K562 (cell line): ENCODE measurements around the gene GMPR. TPM values are rescaled to one million over a fixed set of nuclear protein-coding genes. Genes with fewer than 3 reads are reported as not detected.

Source experiments
- ATAC-seq: fragments of 200-7000 bp; cut with Tn5 transposase; 3 replicates; pipeline ENCODE4 v1.9.1; 2020; ENCODE audit warnings: moderate library complexity
- BruUV-seq: library from RNA; stranded (reverse); fragments of 400-500 nt; replicated peaks from 2 replicates; lab custom pipeline; 2021; lab: Mats Ljungman, UMichigan
- CTCF ChIA-PET: fragments of 300-600 bp; formaldehyde crosslinking; extraction: SDS; loops from one replicate; lab custom pipeline; 2021; ENCODE audit warnings: low intra/inter-chr PET ratio; lab: Yijun Ruan, JAX
- POLR2A ChIA-PET: fragments of 300-600, 350-650 bp; sonication (Branson Sonifier 250); formaldehyde crosslinking; extraction: SDS; loops from one replicate; lab custom pipeline; 2021; ENCODE audit warnings: antibody characterized with exemption, inconsistent platforms; lab: Yijun Ruan, JAX
- DNase-seq, 4 experiments: peaks; one replicate each; pipeline versions ENCODE4 v3.0.0 to v3.0.0-alpha.2; 2011 to 2018; ENCODE audit warnings: low spot score in 3 of 4, mixed read lengths in 3 of 4; ENCODE audit errors: extremely low read depth in 1 of 4
- FAIRE-seq: peaks from 2 replicates; lab custom pipeline; 2011; peaks lifted over from hg19 to GRCh38; lab: Jason Lieb, UNC
- H2AFZ ChIP-seq: 2 replicates; pipeline ENCODE4 v1.6.0; 2011; ENCODE audit warnings: low read depth, low read length, control low read depth, inconsistent platforms
- H3K27ac ChIP-seq: fragments of 200-600 bp; 3 replicates; pipeline ENCODE4 v1.8.0; 2011; ENCODE audit warnings: low read depth, mild to moderate bottlenecking, control low read depth, inconsistent platforms, low read length, moderate library complexity, mixed read lengths; ENCODE audit errors: extremely low read depth
- H3K27me3 ChIP-seq, 2 experiments: fragments of 300-600 bp in 1 of 2; 2 replicates in 1 of 2; 3 replicates in 1 of 2; pipeline versions ENCODE4 v1.6.0 to v1.8.0; 2011; ENCODE audit warnings: inconsistent platforms in 2 of 2, low read length in 2 of 2, mild to moderate bottlenecking in 1 of 2, mixed read lengths in 1 of 2, moderate library complexity in 1 of 2; ENCODE audit not compliant: control insufficient read depth in 2 of 2, insufficient read depth in 2 of 2
- H3K36me3 ChIP-seq: fragments of 300-600 bp; 3 replicates; pipeline ENCODE4 v1.8.0; 2011; ENCODE audit warnings: mild to moderate bottlenecking, low read length, inconsistent platforms; ENCODE audit not compliant: control insufficient read depth, insufficient read depth
- H3K4me1 ChIP-seq, 2 experiments: fragments of 200-600 bp in 1 of 2; replicated peaks in 1 of 2; 2 replicates in 1 of 2; 3 replicates in 1 of 2; pipeline versions ENCODE4 v1.5.1 to v1.8.0; 2011; ENCODE audit warnings: inconsistent platforms in 2 of 2, low read length in 2 of 2, mild to moderate bottlenecking in 1 of 2, mixed read lengths in 1 of 2, moderate library complexity in 1 of 2; ENCODE audit not compliant: control insufficient read depth in 2 of 2, insufficient read depth in 2 of 2
- H3K4me2 ChIP-seq: 2 replicates; pipeline ENCODE4 v1.6.1; 2011; ENCODE audit warnings: low read length, control low read depth, inconsistent platforms, mixed read lengths; ENCODE audit not compliant: insufficient read depth
- H3K4me3 ChIP-seq: fragments of 200-600 bp; sonication (generic), shearing (Covaris generic); 2 replicates; pipeline ENCODE4 v1.5.1; 2016; ENCODE audit warnings: control low read depth, inconsistent platforms
- H3K79me2 ChIP-seq: fragments of 200-600 bp; 3 replicates; pipeline ENCODE4 v1.8.0; 2011; ENCODE audit warnings: low read length, inconsistent platforms; ENCODE audit not compliant: control insufficient read depth, insufficient read depth
- H3K9ac ChIP-seq, 2 experiments: 2 replicates each; pipeline versions ENCODE4 v1.6.0 to v1.6.1; 2011; ENCODE audit warnings: low read depth in 2 of 2, low read length in 2 of 2, control low read depth in 1 of 2, inconsistent platforms in 1 of 2, mild to moderate bottlenecking in 1 of 2, mixed read lengths in 1 of 2; ENCODE audit not compliant: insufficient read depth in 1 of 2
- H3K9me1 ChIP-seq: one replicate; pipeline ENCODE4 v1.6.0; 2011; ENCODE audit warnings: inconsistent platforms, mild to moderate bottlenecking, low read length, moderate library complexity; ENCODE audit not compliant: control insufficient read depth, insufficient read depth
- H3K9me3 ChIP-seq: replicated peaks from 2 replicates; pipeline ENCODE4 v1.5.1; 2011; ENCODE audit warnings: low read depth, low read length, inconsistent platforms; ENCODE audit not compliant: control insufficient read depth, insufficient read depth
- H4K20me1 ChIP-seq: replicated peaks from 2 replicates; pipeline ENCODE4 v1.6.1; 2011; ENCODE audit warnings: low read length, inconsistent platforms, mixed read lengths; ENCODE audit not compliant: control insufficient read depth, insufficient read depth
- BACH1 ChIP-seq: fragments of 200-800 bp; sonication (Bioruptor generic); IDR thresholded peaks from 2 replicates; pipeline ENCODE4 v1.6.1; 2016; ENCODE audit warnings: missing genetic modification characterization, missing compliant biosample characterization
- BRD9 ChIP-seq: fragments of 450-650 bp; IDR thresholded peaks from 2 replicates; pipeline ENCODE4 v1.6.1; 2018; ENCODE audit warnings: low read depth; ENCODE audit not compliant: partially characterized antibody
- CREB1 ChIP-seq, 2 experiments: sonication (generic) in 1 of 2; formaldehyde crosslinking in 1 of 2; IDR thresholded peaks; 2 replicates each; pipeline versions ENCODE4 v1.6.1 to v1.8.0; 2012 to 2022; ENCODE audit warnings: inconsistent platforms in 1 of 2, mild to moderate bottlenecking in 1 of 2, missing genetic modification reagents in 1 of 2, moderate library complexity in 1 of 2
- ESRRB ChIP-seq: fragments of 250-450 bp; sonication (Bioruptor Pico); IDR thresholded peaks from 2 replicates; pipeline ENCODE4 v1.5.0; 2020; ENCODE audit warnings: mild to moderate bottlenecking, moderate library complexity, borderline replicate concordance
- OTX1 ChIP-seq: fragments of 450-650 bp; formaldehyde crosslinking; IDR thresholded peaks from 2 replicates; pipeline ENCODE4 v1.4.0; 2022; ENCODE audit warnings: mild to moderate bottlenecking
- ZBTB17 ChIP-seq: fragments of 450-650 bp; formaldehyde crosslinking; IDR thresholded peaks from 2 replicates; pipeline ENCODE4 v1.4.0; 2020; ENCODE audit warnings: mild to moderate bottlenecking
- ZNF23 ChIP-seq: fragments of 250-450 bp; sonication (Bioruptor Pico); IDR thresholded peaks from 2 replicates; pipeline ENCODE4 v1.4.0; 2020; ENCODE audit warnings: mild to moderate bottlenecking
- WGBS: fragments of 100-300 bp; shearing (Covaris generic); methylation state at CpG from one replicate; pipeline ENCODE4 v1.1.6; 2016; ENCODE audit warnings: low coverage, mixed read lengths; ENCODE audit not compliant: insufficient coverage; ENCODE audit errors: missing lambda C conversion rate; 5-methylcytosine and 5-hydroxymethylcytosine counted together
- in situ Hi-C: fragments of 300-500 bp; cut with MboI; formaldehyde crosslinking; loops from 4 replicates; pipeline ENCODE4 v1.15.0; 2018; ENCODE audit warnings: inconsistent platforms, mixed read lengths
- intact Hi-C: fragments of 100-400 bp; cut with micrococcal nuclease; formaldehyde crosslinking; loops from 2 replicates; pipeline ENCODE4 v1.14.2; 2022
- polyA plus RNA-seq, 8 experiments: library from polyadenylated mRNA; depleted of rRNA in 4 of 8; stranded (reverse) in 5 of 8; unstranded in 3 of 8; fragments of >200 nt; fragmentation: Nextera tagmentation in 2 of 8; fragmentation: Illumina TruSeq in 1 of 8; extraction: Ambion mirVana in 2 of 8; extraction: Trizol in 1 of 8; gene quantifications; 2 replicates each; pipeline versions ENCODE4 v1.2.1 to v1.2.3, GENCODE V29; 2011 to 2014; ENCODE audit warnings: inconsistent platforms in 1 of 8, missing spikeins in 1 of 8
- total RNA-seq, 7 experiments: library from RNA; depleted of rRNA in 6 of 7; stranded (reverse); fragments of >200 nt in 6 of 7; fragmentation: Illumina TruSeq in 2 of 7; extraction: Trizol in 2 of 7; gene quantifications; 2 replicates each; pipeline versions ENCODE4 v1.2.1 to v1.2.3, GENCODE V29; 2011 to 2021; ENCODE audit warnings: low replicate concordance in 1 of 7
- TF ChIP-seq, protein P1 (sequence below), 2 experiments: fragments of 200-800 bp in 1 of 2; sonication (Bioruptor generic) in 1 of 2; sonication (generic) in 1 of 2; formaldehyde crosslinking in 1 of 2; IDR thresholded peaks in 1 of 2; conservative IDR thresholded peaks in 1 of 2; 2 replicates each; pipeline versions ENCODE4 v1.5.0 to v1.6.1; 2016 to 2020; ENCODE audit warnings: missing compliant biosample characterization in 1 of 2, missing genetic modification characterization in 1 of 2, missing genetic modification reagents in 1 of 2
- TF ChIP-seq, protein P2 (sequence below): fragments of 200-600 bp; sonication (generic); IDR thresholded peaks from one replicate; pipeline ENCODE4 v1.6.1; 2012; ENCODE audit warnings: mild to moderate bottlenecking, low read depth, low read length, inconsistent platforms

The GMPR gene
- total and polyA plus RNA-seq, 9 of the 15 experiments (the other 6 are each of a cell fraction or from before 2014, with no cell fraction given), result 34.6 to 83.7 (median 49.8) TPM

DNA sequence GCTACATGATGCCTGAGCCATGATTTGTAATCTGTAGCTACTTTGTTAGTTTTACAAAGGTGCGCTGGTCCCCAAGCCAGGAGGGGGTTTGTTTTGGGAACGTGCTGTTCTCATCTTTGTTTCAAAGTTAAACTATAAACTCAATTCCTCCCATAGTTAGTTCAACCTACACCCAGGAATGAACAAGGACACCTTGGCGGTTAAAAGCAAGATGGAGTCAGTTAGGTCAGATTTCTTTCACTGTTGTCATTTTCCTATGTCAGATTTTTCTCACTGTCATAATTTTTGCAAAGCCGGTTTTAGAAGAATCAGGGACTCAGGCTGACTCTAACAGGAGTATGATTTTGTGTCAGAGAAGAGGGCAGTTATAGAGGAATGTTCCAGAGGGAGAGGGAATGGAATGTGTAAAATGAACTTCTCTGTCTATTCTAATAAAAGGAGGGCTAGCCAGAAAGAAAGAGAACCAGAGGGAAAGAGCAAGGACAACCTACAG lies 2.3 kb upstream of the GMPR start:
- WGBS, result 52% methylated on average over 4 of the region's 4 CpGs
- ATAC-seq (no peak), FAIRE-seq (no peak), DNase-seq (no peak)
- no TSS peak for BruUV-seq
- in situ Hi-C loops, result no loop called here
- ChIA-PET CTCF (no interaction called here), POLR2A (interaction anchor here (0.8 to 7.5 kb wide), 12 partner anchors 9 to 558 kb away, joined by 3 to 116 read pairs (median 4); no protein-coding TSS in a partner anchor)
- H2AFZ ChIP-seq, result peak overlapping the region; percentile 77
- H3K79me2 ChIP-seq, result peaks cover 34% of the 10 kb centered on the region
- H3K4me3 ChIP-seq, result no peak overlapping the region
- H3K9me3 ChIP-seq, result no peaks in the 10 kb centered on the region
- H3K9ac ChIP-seq, result peak overlapping the region in 1 of 2 experiments; percentile 48; a peak in 2 of 4 replicates
- H3K27ac ChIP-seq, result peak overlapping the region; percentile 72; the same call in 2 of the 3 replicates
- H4K20me1 ChIP-seq, result 0 out of 2 replicates have a peak, but pooled peaks cover under 1% of the 10 kb centered on the region
- intact Hi-C loops, result no loop called here
- peak overlapping the region; percentile 75 for H3K4me2 ChIP-seq
- H3K27me3 ChIP-seq, result no peaks in the 10 kb centered on the region
- H3K36me3 ChIP-seq, result no peaks in the 10 kb centered on the region
- no peaks in the 10 kb centered on the region for H3K9me1 ChIP-seq
- H3K4me1 ChIP-seq, result peaks cover 36 to 48% of the 10 kb centered on the region in 2 experiments
- TF ChIP-seq, protein P1, sequence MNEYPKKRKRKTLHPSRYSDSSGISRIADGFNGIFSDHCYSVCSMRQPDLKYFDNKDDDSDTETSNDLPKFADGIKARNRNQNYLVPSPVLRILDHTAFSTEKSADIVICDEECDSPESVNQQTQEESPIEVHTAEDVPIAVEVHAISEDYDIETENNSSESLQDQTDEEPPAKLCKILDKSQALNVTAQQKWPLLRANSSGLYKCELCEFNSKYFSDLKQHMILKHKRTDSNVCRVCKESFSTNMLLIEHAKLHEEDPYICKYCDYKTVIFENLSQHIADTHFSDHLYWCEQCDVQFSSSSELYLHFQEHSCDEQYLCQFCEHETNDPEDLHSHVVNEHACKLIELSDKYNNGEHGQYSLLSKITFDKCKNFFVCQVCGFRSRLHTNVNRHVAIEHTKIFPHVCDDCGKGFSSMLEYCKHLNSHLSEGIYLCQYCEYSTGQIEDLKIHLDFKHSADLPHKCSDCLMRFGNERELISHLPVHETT (CRISPR knock-in tag; conservative IDR thresholded peaks at IDR 0.05 in 1 of 2, IDR thresholded peaks at IDR 0.05 in 1 of 2), result peak in 1 of 2 experiments; percentile 81; a peak in 1 of 4 replicates
- TF ChIP-seq, protein P2, sequence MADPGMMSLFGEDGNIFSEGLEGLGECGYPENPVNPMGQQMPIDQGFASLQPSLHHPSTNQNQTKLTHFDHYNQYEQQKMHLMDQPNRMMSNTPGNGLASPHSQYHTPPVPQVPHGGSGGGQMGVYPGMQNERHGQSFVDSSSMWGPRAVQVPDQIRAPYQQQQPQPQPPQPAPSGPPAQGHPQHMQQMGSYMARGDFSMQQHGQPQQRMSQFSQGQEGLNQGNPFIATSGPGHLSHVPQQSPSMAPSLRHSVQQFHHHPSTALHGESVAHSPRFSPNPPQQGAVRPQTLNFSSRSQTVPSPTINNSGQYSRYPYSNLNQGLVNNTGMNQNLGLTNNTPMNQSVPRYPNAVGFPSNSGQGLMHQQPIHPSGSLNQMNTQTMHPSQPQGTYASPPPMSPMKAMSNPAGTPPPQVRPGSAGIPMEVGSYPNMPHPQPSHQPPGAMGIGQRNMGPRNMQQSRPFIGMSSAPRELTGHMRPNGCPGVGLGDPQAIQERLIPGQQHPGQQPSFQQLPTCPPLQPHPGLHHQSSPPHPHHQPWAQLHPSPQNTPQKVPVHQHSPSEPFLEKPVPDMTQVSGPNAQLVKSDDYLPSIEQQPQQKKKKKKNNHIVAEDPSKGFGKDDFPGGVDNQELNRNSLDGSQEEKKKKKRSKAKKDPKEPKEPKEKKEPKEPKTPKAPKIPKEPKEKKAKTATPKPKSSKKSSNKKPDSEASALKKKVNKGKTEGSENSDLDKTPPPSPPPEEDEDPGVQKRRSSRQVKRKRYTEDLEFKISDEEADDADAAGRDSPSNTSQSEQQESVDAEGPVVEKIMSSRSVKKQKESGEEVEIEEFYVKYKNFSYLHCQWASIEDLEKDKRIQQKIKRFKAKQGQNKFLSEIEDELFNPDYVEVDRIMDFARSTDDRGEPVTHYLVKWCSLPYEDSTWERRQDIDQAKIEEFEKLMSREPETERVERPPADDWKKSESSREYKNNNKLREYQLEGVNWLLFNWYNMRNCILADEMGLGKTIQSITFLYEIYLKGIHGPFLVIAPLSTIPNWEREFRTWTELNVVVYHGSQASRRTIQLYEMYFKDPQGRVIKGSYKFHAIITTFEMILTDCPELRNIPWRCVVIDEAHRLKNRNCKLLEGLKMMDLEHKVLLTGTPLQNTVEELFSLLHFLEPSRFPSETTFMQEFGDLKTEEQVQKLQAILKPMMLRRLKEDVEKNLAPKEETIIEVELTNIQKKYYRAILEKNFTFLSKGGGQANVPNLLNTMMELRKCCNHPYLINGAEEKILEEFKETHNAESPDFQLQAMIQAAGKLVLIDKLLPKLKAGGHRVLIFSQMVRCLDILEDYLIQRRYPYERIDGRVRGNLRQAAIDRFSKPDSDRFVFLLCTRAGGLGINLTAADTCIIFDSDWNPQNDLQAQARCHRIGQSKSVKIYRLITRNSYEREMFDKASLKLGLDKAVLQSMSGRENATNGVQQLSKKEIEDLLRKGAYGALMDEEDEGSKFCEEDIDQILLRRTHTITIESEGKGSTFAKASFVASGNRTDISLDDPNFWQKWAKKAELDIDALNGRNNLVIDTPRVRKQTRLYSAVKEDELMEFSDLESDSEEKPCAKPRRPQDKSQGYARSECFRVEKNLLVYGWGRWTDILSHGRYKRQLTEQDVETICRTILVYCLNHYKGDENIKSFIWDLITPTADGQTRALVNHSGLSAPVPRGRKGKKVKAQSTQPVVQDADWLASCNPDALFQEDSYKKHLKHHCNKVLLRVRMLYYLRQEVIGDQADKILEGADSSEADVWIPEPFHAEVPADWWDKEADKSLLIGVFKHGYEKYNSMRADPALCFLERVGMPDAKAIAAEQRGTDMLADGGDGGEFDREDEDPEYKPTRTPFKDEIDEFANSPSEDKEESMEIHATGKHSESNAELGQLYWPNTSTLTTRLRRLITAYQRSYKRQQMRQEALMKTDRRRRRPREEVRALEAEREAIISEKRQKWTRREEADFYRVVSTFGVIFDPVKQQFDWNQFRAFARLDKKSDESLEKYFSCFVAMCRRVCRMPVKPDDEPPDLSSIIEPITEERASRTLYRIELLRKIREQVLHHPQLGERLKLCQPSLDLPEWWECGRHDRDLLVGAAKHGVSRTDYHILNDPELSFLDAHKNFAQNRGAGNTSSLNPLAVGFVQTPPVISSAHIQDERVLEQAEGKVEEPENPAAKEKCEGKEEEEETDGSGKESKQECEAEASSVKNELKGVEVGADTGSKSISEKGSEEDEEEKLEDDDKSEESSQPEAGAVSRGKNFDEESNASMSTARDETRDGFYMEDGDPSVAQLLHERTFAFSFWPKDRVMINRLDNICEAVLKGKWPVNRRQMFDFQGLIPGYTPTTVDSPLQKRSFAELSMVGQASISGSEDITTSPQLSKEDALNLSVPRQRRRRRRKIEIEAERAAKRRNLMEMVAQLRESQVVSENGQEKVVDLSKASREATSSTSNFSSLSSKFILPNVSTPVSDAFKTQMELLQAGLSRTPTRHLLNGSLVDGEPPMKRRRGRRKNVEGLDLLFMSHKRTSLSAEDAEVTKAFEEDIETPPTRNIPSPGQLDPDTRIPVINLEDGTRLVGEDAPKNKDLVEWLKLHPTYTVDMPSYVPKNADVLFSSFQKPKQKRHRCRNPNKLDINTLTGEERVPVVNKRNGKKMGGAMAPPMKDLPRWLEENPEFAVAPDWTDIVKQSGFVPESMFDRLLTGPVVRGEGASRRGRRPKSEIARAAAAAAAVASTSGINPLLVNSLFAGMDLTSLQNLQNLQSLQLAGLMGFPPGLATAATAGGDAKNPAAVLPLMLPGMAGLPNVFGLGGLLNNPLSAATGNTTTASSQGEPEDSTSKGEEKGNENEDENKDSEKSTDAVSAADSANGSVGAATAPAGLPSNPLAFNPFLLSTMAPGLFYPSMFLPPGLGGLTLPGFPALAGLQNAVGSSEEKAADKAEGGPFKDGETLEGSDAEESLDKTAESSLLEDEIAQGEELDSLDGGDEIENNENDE, result no peak
- no peak for TF ChIP-seq OTX1
- TF ChIP-seq ZBTB17 (CRISPR knock-in tag), result peak; percentile 91
- no peak for TF ChIP-seq BRD9
- TF ChIP-seq BACH1 (tag), result peak; percentile 82; the same call in 1 of the 2 replicates
- no peak for TF ChIP-seq CREB1 (IDR thresholded peaks at IDR 0.05)
- no peak for TF ChIP-seq CREB1 (CRISPR knock-in tag; IDR thresholded peaks at IDR 0.05)
- TF ChIP-seq ZNF23 (CRISPR knock-in tag), result no peak
- TF ChIP-seq ESRRB (CRISPR knock-in tag), result no peak
